Neural crest cell (in vitro differentiated cells): Measurements from ENCODE around the gene LMX1B. TPM values are rescaled to one million over a fixed set of nuclear protein-coding genes. Genes with fewer than 3 reads are reported as not detected.
A peak's percentile ranks its signal among the peaks of the same experiment; 100 is the strongest.

Experiments used
- DNase-seq: peaks from one replicate; pipeline ENCODE4 v3.0.0; 2021; ENCODE audit warnings: low read depth, mixed read lengths, low spot score
- H3K27ac Mint-ChIP-seq: one replicate; pipeline ENCODE4 v1.8.0; 2021; ENCODE audit warnings: mild to moderate bottlenecking, mixed read lengths; ENCODE audit not compliant: unreplicated experiment
- H3K27me3 Mint-ChIP-seq: 2 replicates; pipeline ENCODE4 v1.8.0; 2021; ENCODE audit warnings: low read depth, mild to moderate bottlenecking, mixed read lengths
- H3K36me3 Mint-ChIP-seq: 2 replicates; pipeline ENCODE4 v1.8.0; 2021; ENCODE audit warnings: low read depth, mild to moderate bottlenecking, mixed read lengths
- H3K4me1 Mint-ChIP-seq: 2 replicates; pipeline ENCODE4 v1.8.0; 2021; ENCODE audit warnings: mixed read lengths
- H3K4me3 Mint-ChIP-seq: one replicate; pipeline ENCODE4 v1.8.0; 2021; ENCODE audit warnings: mild to moderate bottlenecking, mixed read lengths
- H3K9me3 Mint-ChIP-seq: 2 replicates; pipeline ENCODE4 v1.8.0; 2021; ENCODE audit warnings: mixed read lengths
- total RNA-seq: library from RNA; stranded (reverse); gene quantifications from 2 replicates; pipeline ENCODE4 v1.2.1, GENCODE V29; 2021
- TF ChIP-seq, protein P1 (sequence below): fragments of 200-600 bp; sonication (generic); conservative IDR thresholded peaks from 2 replicates; pipeline ENCODE4 v1.5.0; 2021; ENCODE audit warnings: antibody characterized with exemption, mild to moderate bottlenecking

LMX1B gene
- total RNA-seq, 1 donor from 2014 or later, result 10.5 TPM

DNA sequence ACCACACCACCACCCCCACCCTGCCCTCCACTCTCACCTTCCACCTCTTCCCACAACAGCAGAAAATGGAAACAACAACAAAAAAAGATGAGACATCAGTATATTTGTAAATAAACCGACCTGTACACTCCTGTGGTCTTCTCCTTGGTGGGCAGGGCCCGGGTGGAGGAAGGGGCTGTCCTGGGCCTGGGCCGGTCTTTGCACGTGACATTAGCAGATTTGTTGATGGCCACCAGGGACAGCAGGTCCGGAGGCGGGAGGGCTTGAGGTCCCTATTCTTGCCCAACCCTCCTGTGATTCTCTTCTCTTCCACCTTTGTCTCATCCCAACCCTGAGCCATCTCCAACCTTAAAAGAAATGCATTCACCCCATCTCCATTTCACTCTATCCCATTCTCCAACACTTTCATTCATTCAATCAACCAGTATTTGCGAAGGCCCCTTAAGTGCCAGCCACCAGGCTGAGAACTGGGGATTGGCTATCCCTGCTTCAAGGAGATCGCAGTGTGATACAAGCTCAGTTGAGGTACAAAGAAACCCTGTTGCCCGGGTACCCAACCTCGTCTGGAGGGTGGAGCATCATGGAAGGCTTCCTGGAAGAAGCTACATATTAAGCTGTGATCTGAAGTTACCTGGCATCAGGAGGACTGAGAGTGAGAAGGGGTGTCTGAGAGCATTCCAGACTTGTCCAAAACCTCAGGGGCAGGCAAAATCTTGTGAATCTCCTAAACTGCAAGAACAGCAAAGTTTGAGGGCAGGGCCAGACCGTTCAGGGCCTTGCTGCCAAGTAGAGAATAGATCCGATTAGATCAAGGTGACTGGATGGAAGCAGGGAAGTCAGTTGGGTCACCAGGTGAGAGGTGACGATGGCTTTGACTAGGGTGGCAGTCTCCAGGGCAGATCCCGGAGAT lies 87.4 kb downstream of the LMX1B start:
- peaks cover 50% of the 10 kb centered on the region for H3K27me3 Mint-ChIP-seq
- no peaks in the 10 kb centered on the region for H3K9me3 Mint-ChIP-seq
- H3K4me1 Mint-ChIP-seq, result peaks cover 10% of the 10 kb centered on the region
- TF ChIP-seq, protein P1, sequence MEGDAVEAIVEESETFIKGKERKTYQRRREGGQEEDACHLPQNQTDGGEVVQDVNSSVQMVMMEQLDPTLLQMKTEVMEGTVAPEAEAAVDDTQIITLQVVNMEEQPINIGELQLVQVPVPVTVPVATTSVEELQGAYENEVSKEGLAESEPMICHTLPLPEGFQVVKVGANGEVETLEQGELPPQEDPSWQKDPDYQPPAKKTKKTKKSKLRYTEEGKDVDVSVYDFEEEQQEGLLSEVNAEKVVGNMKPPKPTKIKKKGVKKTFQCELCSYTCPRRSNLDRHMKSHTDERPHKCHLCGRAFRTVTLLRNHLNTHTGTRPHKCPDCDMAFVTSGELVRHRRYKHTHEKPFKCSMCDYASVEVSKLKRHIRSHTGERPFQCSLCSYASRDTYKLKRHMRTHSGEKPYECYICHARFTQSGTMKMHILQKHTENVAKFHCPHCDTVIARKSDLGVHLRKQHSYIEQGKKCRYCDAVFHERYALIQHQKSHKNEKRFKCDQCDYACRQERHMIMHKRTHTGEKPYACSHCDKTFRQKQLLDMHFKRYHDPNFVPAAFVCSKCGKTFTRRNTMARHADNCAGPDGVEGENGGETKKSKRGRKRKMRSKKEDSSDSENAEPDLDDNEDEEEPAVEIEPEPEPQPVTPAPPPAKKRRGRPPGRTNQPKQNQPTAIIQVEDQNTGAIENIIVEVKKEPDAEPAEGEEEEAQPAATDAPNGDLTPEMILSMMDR, result no peak
- H3K27ac Mint-ChIP-seq, result no peak overlapping the region
- H3K36me3 Mint-ChIP-seq, result no peaks in the 10 kb centered on the region
- H3K4me3 Mint-ChIP-seq, result no peak overlapping the region
- no peak for DNase-seq

- H3K27ac Mint-ChIP-seq, result no peak overlapping the region
- no peak for DNase-seq
- peaks cover 56% of the 10 kb centered on the region for H3K27me3 Mint-ChIP-seq
- H3K4me1 Mint-ChIP-seq, result peaks cover 10% of the 10 kb centered on the region
- TF ChIP-seq, protein P1, result no peak
- H3K36me3 Mint-ChIP-seq, result no peaks in the 10 kb centered on the region
- H3K9me3 Mint-ChIP-seq, result no peaks in the 10 kb centered on the region
- peak overlapping the region; percentile 38 for H3K4me3 Mint-ChIP-seq
Observed at GRCh38 chr9:126701813-126702140, 88.0 kb downstream of the LMX1B start.

DNA sequence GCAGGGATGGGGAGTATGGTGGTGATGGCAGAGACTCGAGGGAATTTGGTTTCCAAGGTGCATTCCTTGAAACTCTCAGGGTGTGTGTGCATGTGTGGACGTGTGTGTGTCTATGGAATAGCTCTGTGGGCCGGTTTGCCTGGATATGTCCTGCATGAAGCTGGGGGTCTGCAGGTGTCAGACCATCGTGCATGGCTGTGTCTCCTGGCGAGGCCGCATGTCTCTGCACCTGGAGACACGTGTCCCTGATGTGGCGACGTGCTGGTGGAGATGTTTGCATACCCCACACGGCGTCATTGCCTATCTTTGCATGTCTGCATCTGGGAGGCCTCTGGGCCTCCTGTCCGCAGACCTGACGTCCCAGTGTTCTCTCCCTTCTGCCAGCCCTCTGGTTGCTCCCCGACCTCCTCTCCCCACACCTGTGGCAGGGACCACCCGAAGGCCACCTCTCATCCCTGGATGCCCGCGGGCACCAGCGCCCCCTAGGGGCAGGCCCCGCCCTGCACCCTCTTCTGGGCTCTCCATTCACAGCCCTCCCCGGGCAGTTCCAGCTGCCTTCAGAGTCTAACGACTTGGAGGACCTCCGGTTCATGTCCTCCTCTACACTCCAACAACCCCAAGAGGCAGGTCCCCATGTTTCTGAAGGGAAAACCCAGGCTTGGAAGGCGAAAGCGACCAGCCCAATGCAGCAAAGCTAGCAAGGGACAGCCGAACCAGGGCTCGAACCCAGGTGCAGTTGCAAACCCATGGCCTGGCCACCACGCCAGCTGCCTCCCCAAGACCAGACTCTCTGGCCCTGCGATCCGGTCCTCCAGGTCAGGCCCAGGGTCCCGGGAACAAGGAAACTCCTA lies 88.6 kb downstream of the LMX1B start:
- H3K9me3 Mint-ChIP-seq, result no peaks in the 10 kb centered on the region
- DNase-seq, result peak; percentile 44
- no peaks in the 10 kb centered on the region for H3K36me3 Mint-ChIP-seq
- H3K4me3 Mint-ChIP-seq, result peak overlapping the region; percentile 38
- no peak overlapping the region for H3K27ac Mint-ChIP-seq
- H3K4me1 Mint-ChIP-seq, result peaks cover 10% of the 10 kb centered on the region
- peaks cover 62% of the 10 kb centered on the region for H3K27me3 Mint-ChIP-seq
- TF ChIP-seq, protein P1, result peak; percentile 72

GRCh38 chr9:126703002-126703865 lies 89.5 kb downstream of the LMX1B start:
- Mint-ChIP-seq H3K36me3 (no peaks in the 10 kb centered on the region), H3K27me3 (peaks cover 71% of the 10 kb centered on the region), H3K4me1 (peaks cover 10% of the 10 kb centered on the region), H3K4me3 (no peak overlapping the region), H3K9me3 (no peaks in the 10 kb centered on the region), H3K27ac (no peak overlapping the region)
- no peak for DNase-seq
- TF ChIP-seq, protein P1, result no peak

DNA sequence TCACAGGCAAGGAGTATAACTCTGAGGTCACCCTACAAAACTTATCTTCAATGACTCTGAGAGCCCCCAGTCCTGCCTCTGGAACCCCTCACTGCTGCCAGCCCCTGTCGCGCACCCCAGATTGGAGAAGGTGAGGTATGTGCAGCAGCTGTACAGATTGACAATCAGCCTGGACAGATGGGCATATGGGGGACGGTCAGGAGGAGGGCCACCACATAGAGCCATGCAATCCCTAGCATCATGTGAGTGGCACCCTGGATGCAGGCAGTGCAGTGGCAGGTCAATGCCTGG lies 90.1 kb downstream of the LMX1B start:
- H3K4me3 Mint-ChIP-seq, result no peak overlapping the region
- H3K27me3 Mint-ChIP-seq, result peaks cover 72% of the 10 kb centered on the region
- no peak overlapping the region for H3K27ac Mint-ChIP-seq
- H3K36me3 Mint-ChIP-seq, result no peaks in the 10 kb centered on the region
- no peaks in the 10 kb centered on the region for H3K9me3 Mint-ChIP-seq
- no peak for DNase-seq
- TF ChIP-seq, protein P1, result no peak
- H3K4me1 Mint-ChIP-seq, result peaks cover 10% of the 10 kb centered on the region
